ENCODE measurements around the gene HSFY2. TPM values are rescaled to one million over a fixed set of nuclear protein-coding genes. Genes with fewer than 3 reads are reported as not detected.
"Not testable (repeated sequence)": the region's sequence is repeated elsewhere in the genome, so short reads cannot be mapped to it uniquely, and the experiment has no call there.

HSFY2 gene
- under 1 TPM in 2 of 3 donors, not detected in 1; 0.30 to 0.50 TPM for polyA plus RNA-seq (ENCODE audit: insufficient read length in 3 of 3)
- long read RNA-seq, donor 1: 0 reads
- long read RNA-seq, donor 2: 0 reads
- long read RNA-seq, donor 3: 0 reads
- long read RNA-seq, donor 4: 0 reads
- long read RNA-seq, donor 5: 0 reads
- long read RNA-seq, donor 6: 0 reads
- long read RNA-seq, donor 7: 0 reads
- long read RNA-seq, donor 8: 0 reads
- long read RNA-seq, donor 9: 0 reads
- long read RNA-seq, donor 10: 0 reads
- long read RNA-seq, donor 11: 0 reads
- long read RNA-seq, donor 12: 0 reads
- long read RNA-seq, donor 13: 0 reads
- long read RNA-seq, donor 14: 0 reads
- long read RNA-seq, donor 15: 0 reads
- long read RNA-seq, donor 16, partial matches to known transcripts: 0 of 1 reads
- long read RNA-seq, donor 16, other reads (novel, unspliced or antisense): 0 of 1 reads

- DNase-seq (ENCODE audit: extremely low read depth in 1 of 11, low read depth in 9 of 11, low spot score in 4 of 11): not testable (repeated sequence)
Measured at GRCh38 chrY:18773635-18774034, at the start of gene HSFY2. Gene HSFY2, minus strand, starts transcription at chrY:18773735. Its CDS starts 117 bp downstream, at chrY:18773618.

GRCh38 chrY:18815751-18816150 is 42.2 kb upstream of the HSFY2 start:
- DNase-seq (ENCODE audit: extremely low read depth in 1 of 11, low read depth in 9 of 11, low spot score in 4 of 11): not testable (repeated sequence)

GRCh38 chrY:18788757-18789406 is 15.3 kb upstream of the HSFY2 start:
- DNase-seq (ENCODE audit: extremely low read depth in 1 of 11, low read depth in 9 of 11, low spot score in 4 of 11): not testable (repeated sequence)

GRCh38 chrY:18754077-18754476 is 19.5 kb downstream of the HSFY2 start:
- DNase-seq (ENCODE audit: extremely low read depth in 1 of 11, low read depth in 9 of 11, low spot score in 4 of 11): not testable (repeated sequence)

GRCh38 chrY:18753133-18753815 is 20.3 kb downstream of the HSFY2 start:
- DNase-seq (ENCODE audit: extremely low read depth in 1 of 11, low read depth in 9 of 11, low spot score in 4 of 11): not testable (repeated sequence)

- not testable (repeated sequence) for DNase-seq (ENCODE audit: extremely low read depth in 1 of 11, low read depth in 9 of 11, low spot score in 4 of 11)
Measured at GRCh38 chrY:18723714-18724113, 49.8 kb downstream of the HSFY2 start.

Other genes starting within 250 kb of the HSFY2 start
- gene HSFY1, start 227.0 kb downstream of the HSFY2 start, polyA plus RNA-seq (ENCODE audit: insufficient read length in 3 of 3): under 1 TPM in 1 of 3 donors, not detected in 2; 0.14 TPM